C4-2B (cell line): Measurements from ENCODE around the gene SHISAL2A.

Experiments
- CTCF ChIP-seq: fragments of 450-650 bp; conservative IDR thresholded peaks from 2 replicates; pipeline ENCODE4 v1.5.1; 2017; ENCODE audit warnings: mild to moderate bottlenecking
- ZFX ChIP-seq: fragments of 450-650 bp; IDR thresholded peaks from 2 replicates; pipeline ENCODE4 v1.6.1; 2017

DNA sequence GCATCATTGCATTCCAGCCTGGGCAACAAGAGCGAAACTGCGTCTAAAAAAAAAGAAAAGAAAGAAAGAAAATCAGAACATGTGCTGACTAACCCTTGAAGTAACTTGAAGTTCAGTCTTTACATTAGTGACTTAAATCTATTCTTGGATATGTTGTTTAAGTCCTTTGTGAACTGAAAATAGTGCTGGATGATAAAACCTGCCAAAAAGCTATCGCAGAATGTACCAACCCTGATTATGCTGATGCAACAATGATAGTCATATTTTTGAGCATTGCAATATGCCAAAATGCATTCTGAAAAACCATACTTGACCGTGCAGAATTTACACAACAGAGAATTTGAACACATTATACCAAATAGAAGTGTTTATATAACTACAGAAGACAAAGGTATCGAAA is 30.7 kb downstream of the SHISAL2A start:
- no peak for TF ChIP-seq CTCF
- TF ChIP-seq ZFX: no peak
